Spleen (tissue), 7 donors: ENCODE results near the gene TTC22.

ENCODE experiments used
- POLR2AphosphoS5 ChIP-seq, 3 donors: sonication (generic); formaldehyde crosslinking; IDR thresholded peaks; one replicate each; pipeline ENCODE4 v1.5.1; 2017; ENCODE audit warnings: antibody characterized with exemption in 3 of 3
- TF ChIP-seq, protein P1 (sequence below), 11 experiments: fragments of 200-600 bp in 7 of 11; fragments of 450-650 bp in 4 of 11; sonication (generic) in 4 of 11; IDR thresholded peaks in 8 of 11; conservative IDR thresholded peaks in 3 of 11; 1 replicate in 7 of 11; 2 replicates in 4 of 11; pipeline versions ENCODE4 v1.4.0 to v1.8.0; 2016 to 2021; ENCODE audit warnings: antibody characterized with exemption in 11 of 11, inconsistent platforms in 4 of 11, mild to moderate bottlenecking in 1 of 11
- donor health status: DM: no; HTN: no; CAD: no; lungs with moderate emphysema.
- donor health status: DM: no; HTN: no; CAD: no.
- donor health status: DM: no; HTN: no; CAD: no.

- TF ChIP-seq, protein P1, sequence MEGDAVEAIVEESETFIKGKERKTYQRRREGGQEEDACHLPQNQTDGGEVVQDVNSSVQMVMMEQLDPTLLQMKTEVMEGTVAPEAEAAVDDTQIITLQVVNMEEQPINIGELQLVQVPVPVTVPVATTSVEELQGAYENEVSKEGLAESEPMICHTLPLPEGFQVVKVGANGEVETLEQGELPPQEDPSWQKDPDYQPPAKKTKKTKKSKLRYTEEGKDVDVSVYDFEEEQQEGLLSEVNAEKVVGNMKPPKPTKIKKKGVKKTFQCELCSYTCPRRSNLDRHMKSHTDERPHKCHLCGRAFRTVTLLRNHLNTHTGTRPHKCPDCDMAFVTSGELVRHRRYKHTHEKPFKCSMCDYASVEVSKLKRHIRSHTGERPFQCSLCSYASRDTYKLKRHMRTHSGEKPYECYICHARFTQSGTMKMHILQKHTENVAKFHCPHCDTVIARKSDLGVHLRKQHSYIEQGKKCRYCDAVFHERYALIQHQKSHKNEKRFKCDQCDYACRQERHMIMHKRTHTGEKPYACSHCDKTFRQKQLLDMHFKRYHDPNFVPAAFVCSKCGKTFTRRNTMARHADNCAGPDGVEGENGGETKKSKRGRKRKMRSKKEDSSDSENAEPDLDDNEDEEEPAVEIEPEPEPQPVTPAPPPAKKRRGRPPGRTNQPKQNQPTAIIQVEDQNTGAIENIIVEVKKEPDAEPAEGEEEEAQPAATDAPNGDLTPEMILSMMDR (IDR thresholded peaks at IDR 0.05 in 8 of 11, conservative IDR thresholded peaks at IDR 0.05 in 3 of 11), result no peak
- TF ChIP-seq POLR2AphosphoS5 (IDR thresholded peaks at IDR 0.05), result no peak
Measured at GRCh38 chr1:54816130-54816529, 15.0 kb upstream of the TTC22 start.
